Smooth muscle cell of the umbilical artery (primary cell): ENCODE data around the gene SCG2. TPM values are rescaled to one million over a fixed set of nuclear protein-coding genes. Genes with fewer than 3 reads are reported as not detected.

Source experiments
- total RNA-seq: library from RNA; depleted of rRNA; stranded (reverse); fragments of >200 nt; gene quantifications from 2 replicates; pipeline ENCODE4 v1.2.3, GENCODE V29; 2014

The SCG2 gene
- total RNA-seq: 1.2 and 12.5 TPM in 2 replicates

GRCh38 chr2:223601932-223602666 is at the start of gene SCG2:
Gene SCG2 (minus strand): TSS chr2:223602361. CDS start chr2:223599282, 3,079 bp downstream.

Other genes with a start within 250 kb of the SCG2 start
- gene AP1S3, start 235.2 kb upstream of the SCG2 start, total RNA-seq: 8.0 and 12.6 TPM in 2 replicates